DMS 273 treated with DMSO at 0.1 percent for 48 hours (cell line): ENCODE measurements around the gene FGF22.

ENCODE experiments used
- DNase-seq: peaks from one replicate; lab custom pipeline; 2025; lab: John Stamatoyannopoulos, UW

The FGF22 gene

DNA sequence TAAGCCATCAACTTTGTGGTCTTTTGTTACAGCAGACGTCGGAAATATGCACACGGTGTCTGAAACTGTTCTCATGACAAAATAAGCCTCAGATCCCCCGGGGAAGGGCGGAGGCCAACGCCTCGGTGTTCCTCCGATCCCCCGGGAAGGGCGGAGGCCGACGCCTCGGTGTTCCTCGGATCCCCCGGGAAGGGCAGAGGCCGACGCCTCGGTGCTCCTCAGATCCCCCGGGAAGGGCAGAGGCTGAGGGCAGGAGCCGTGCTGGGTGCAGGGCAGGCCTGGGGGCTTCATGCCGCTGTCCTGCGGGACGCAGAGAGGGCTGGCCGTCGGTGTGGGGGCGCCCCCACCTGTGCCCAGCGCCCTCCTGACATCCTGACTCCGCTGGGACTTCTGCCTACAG, 4.7 kb downstream of the FGF22 start:
- DNase-seq: no peak

DNA sequence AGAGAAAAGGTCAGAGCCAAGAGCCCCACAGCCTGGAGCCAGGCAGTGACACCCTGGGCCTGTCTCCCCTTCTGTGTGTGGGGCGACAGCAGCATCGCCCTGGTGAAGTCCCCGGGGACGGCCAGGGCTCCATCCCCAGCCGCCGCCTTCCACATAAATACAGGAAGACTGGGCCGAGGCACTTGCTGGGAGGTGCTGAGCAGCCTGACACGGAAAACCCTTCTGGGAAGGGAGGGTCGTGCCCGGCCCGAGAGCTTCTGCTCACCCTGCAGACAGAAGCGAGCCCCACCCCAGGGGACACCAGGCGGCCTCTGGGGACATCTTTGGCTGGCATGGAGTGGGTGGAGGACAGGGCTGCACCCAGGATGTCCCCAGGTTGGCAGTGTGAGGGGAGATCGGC, 5.1 kb downstream of the FGF22 start:
- no peak for DNase-seq

DNA sequence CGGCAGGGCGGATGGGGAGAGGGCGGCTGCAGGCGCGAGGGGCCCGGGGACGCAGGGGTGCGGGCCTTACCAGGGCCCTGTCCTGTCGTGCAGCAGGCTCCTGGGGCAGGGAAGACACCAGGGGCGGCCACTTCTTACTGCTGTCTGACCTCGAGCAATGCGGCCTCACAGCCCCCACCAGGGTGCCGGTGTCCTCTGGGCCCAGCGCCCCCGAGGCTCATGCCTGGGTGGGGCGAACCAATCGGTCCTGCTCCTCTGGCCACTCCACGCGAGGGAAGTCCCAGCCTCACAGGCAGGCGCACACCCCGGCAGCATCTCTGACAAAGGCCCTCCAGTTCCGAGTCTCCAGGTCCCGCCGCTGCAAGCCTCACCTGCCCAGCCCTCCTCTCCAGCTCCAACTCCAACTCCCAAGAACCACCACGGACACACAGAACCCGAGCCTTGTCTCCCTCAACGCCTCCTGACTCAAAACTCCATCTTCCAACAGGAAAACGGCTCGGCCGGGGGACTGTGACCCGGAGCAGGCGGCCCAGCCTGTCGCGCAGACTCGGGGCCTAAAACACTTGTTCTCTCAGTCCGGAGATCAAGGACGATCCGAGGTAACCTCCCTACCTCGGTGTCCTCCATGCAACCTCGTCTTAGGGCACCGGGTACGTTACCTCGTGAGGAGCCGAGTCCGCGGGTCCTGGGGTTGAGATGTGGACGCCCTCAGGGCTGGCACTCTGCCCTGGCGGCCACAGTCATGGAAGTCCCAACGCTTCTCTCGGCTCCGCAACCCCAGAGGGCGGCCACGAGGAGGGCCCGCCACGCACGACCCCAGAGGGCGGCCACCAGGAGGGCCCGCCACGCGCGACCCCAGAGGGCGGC, 6.5 kb downstream of the FGF22 start:
- no peak for DNase-seq

DNA sequence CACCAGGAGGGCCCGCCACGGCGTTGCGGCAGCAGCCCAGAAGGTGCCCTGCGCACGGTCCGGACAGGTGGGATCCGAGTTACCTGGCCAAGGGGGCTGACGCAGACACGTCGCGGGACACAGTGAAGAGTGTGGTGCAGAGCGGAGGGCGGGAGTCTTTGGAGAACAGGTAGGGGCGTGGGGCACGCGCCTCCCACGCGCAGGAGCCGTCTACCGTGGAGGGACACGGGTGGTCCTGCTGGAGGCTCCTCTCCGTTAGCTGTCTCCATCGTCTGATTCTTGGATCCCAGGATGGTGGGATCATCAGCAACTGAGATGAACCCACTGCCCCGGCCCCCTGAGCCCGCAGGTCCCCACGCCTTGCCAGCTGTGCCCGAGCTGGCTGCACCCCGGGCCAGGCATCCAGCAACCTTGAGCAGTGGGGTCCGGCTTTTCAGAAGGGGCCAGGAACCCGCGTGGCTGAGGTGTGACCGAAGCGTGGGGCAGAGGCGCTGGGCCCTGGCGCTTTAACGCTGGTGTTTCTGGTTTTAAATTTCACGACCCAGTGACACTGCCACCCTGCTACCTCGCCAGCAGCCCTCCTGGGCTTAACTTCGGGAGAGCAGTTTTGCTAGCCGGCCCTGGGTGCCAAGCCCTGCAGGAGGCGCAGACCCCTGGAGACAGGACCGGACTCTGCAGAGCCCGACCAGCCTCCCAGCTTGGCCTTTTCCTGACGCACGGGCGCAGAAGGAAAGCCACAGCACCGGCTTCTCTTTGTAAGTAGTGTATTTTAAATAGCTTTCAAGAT, 7.3 kb downstream of the FGF22 start:
- no peak for DNase-seq

DNA sequence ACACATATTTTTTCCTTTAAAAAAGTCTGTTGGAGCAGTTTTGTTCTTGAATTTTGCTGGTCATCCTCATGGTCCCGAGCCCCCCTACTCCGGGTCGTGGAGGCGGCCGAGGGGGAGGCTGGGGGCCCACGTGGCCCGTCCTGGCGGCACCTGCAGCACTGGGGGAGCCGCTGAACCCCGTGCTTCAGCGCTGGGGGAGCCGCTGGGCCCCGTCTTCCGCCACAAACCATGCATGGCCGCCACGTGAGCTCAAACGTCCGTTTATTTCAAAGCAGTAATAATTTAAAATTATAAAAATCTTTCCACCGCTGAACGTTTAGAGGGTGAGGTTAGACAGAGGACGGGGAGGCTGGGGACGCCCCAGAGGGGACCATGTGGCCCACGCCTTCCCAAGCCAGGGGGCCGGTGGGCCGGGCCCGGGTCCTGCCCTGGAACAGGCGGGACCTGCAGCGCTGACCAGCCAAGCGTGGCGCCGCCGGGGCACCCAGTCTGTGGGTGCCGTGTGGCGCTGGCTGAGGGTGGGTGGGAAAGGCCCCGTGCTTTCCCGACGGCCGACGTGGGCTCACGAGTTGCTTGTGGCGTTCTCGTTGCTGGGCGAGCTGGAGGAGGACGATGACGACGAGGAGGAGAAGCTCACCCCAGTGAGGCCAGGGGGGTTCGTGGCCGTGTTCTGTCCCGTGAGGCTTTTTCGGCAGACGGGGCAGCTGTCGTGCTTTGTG, 8.0 kb downstream of the FGF22 start:
- no peak for DNase-seq

DNA sequence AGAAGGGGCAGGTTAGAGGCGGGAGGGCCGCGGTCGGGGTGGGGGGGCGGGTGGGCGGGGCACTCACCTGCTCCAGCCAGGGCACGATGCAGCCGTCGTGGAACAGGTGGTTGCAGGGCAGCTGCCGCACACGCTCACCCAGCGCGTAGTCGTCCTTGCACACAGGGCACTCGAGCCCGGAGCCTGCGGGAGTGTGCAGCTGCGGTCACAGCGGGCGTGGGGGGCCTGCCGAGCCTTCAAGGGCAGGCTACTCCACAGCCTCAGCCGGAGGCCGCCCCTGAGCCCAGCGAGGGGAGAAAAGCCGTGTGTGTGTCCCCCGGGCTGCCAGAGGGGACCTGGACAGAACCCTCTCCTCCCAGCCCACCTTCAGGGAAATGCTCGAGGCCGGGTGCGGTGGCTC, 8.6 kb downstream of the FGF22 start:
- no peak for DNase-seq

DNA sequence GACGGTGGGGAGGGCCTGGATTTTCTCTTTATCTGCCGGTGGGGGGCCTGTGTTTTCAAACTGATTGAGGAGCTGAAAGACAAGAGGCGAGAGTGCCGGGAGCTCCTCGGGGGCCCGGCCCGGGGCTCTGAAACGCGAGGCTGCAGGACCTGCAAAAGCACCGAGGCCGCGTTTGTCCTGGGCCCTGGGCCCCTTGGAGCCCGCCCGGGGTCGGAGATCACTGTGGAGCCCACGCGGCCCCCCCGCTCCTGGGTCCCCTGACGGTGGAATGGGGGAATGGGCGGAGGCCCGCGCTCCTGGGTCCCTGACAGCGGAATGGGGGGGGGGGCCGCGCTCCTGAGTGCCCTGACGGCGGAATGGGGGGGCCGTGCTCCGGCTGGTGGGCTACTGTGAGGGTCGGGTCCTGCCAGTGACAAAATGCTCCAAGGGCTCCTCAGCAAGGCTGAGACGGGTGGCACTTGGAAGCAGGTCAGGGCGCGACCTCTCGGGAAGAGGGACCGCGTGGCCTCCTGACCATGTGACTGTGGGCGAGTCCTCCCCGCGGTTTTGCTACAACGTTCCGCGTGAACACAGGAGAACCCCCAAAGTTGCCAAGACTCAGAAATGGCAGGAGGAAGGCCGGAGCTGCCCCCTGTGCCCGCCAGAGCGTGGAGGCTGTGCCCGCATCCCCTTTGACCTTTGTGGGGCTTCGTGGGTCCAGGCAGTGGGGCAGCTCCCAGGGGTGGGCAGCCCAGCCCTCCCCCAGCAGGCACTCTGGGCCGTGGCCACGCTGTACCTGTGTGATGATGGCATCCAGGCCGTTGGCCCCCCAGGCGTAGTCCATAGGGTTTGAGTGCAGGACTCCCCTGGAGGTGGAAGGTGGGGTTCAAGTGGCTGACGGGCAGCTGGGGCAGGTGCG, 9.5 kb downstream of the FGF22 start:
- no peak for DNase-seq

DNA sequence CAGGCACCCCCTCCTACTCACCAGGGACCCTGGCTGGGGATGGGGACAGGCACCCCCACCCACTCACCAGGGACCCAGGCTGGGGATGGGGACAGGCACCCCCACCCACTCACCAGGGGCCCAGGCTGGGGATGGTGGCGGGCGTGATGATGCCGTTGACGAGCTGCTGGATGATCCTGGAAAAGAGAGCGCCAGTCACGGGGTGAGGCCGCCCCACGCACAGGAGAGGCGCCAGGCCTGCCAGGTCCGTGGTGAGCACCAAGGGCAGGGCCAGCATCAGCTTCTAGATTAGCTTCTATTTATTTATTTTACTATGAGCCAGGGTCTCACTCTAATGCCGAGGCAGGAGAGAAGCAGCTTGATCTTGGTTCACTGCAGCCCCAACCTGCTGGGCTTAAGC, 10.4 kb downstream of the FGF22 start:
- no peak for DNase-seq

DNA sequence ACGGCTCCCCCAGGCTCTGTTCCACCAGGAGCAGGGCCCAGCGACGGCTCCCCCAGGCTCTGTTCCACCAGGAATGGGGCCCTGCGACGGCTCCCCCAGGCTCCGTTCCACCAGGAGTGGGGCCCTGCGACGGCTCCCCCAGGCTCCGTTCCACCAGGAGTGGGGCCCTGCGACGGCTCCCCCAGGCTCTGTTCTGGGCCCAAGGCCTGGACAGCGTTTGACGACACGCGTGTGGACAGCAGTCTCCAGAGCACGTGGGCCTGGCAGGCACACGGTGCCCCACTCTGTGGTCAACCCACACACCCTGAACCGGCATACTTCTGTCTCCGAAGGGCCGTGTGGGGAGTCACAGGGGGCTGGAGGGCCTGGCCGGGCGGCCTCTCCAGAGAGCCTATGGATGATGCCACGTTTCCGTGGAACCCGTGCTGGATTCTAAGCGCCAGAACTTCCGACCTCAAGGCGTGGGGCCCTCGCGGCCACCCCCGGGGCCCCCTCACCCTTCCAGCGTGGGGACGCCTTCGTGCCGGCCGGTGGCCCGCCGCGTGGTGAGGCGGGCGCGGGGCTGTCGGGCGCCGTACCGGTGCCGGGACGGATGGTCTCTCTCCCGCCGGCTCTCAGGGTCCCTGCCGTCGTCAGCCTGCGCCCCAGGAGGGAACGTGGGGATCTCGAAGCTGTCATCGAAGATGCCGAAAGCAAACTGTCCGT, 11.6 kb downstream of the FGF22 start:
- no peak for DNase-seq

DNA sequence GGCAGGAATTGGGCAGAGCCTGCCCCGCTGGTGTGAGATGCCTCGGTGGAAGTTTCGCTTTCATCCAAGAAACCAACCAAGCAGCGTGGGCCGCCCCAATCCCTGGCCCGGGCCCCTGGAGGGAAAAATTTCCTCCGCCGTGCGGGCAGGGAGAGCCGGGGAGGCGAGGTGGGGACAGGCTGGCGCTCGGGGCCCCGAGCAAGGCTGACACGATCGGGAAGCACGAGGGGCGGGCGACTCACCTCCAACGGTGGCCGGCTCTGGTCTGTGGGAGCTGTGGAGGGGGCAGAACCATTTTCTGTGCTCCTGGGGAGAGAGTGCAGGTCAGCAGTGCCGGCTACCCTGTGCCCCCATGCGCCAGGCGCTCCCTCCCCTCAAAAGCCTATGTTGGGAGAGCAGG, 12.3 kb downstream of the FGF22 start:
- DNase-seq: no peak

DNA sequence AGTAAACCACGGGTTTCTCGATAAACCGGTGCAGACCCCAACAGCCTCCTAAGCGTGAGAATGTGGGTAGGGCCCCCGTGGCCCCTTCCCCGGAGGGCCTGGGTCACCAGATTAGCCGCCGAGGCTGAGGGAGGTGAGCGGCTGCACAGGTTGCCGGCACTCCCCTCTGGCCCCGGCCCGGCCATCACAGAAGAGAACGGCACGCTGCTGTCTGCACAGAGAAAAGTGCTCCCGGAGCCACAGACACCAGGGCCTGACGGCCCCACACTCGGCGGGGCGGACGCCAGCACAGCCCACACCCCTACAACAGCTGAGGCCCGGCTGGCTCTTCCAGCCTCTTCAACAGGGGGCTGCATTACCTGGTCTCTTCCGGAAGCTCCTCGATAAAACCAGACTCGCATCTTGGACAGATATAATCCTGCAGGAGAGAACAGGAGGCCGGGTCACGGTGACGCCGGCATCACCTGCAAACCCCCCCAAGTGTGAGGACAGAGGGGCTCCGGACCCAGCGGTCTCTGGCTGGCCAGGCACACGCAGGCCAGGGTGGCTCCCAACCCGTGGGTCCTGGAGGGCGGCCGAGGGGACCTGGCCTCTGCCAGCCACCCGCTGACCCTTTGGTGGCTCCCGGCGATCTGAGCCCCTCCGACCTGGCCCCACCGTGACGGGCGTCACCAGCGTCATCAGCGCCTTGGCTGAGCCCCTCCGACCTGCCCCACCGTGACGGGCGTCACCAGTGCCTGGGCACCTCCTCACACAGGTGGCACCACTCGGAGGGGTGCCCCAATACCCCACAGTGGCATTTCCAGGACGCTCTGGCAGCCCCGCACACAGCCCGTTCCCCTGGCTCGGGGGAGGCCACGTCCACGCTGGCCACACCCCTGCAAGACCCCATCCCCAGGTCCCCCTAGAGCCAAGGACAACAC, 13.0 kb downstream of the FGF22 start:
- no peak for DNase-seq

DNA sequence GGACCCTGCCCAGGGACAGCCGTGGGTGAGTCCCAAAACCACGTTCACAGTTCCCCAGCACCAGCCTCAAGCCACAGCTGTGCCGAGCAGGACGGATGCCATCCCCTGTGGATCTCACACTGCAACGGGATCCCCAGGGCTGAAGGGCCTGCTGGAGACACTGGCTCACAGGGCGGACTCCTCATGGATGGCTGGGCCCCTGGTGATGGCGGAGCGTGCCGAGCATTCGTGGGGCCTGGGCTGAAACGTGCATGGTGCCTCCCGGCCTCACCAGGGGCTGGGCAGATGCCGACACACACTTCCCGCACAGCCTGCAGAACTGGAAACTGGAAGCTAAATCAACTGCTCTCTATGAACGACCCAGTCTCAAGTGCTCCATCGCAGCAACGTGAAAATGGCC, 13.7 kb downstream of the FGF22 start:
- no peak for DNase-seq

DNA sequence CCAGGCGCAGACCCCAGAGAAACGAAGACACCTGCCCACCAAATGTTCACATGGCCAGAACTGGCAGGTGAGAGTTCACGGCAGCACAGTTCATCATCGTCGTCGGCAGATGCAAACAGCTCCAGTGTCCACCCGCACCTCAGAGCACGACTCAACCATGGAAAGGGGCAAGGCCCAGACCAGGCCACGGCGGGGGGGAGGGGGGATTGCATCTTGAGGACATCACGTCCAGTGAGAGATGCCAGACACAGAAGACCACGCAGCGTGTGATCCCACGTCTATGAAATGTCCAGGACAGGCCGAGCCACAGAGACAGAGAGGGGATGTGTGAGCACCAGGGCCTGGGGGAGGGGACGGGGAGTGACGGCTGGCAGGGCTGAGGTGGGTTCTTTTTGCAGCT, 16.0 kb downstream of the FGF22 start:
- no peak for DNase-seq

DNA sequence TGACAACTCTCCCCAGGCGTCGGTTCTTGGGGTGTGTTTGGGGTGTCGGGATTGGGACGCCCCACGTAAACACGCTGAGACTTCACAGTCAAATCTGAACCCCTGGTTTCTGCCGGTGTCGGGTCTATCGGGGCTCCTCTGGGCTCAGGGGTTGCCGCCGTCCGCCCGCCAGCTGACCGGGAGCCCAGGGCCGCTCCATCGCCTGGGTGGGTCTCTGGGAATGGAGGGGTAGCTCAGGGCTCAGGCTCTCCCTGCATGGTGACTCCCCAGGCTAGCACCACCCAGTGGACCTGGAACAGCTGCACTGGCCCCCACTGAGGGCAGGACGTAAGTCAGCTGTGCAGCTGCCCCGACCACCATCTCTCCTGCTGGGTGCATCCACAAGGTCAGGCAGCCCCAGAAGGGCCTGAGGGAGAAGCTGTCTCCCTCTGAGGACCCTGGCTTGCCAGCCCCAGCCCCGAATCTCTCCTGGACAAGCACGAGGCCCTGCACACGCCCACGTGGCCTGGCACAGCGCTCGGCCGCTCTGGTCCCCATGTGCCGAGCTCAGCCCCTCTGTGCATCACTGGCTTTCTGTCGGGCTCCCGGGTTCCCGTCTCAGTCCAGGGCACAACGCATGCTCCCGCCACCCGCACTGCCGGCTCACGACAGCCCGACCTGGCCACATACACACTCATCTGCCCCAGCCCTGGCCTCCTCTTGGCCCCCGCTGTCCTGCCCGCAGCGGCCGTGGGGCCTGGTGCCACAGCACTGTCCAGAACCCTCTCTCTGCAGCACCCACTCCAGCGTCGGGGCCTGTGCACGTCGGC, 17.3 kb downstream of the FGF22 start:
- no peak for DNase-seq

DNA sequence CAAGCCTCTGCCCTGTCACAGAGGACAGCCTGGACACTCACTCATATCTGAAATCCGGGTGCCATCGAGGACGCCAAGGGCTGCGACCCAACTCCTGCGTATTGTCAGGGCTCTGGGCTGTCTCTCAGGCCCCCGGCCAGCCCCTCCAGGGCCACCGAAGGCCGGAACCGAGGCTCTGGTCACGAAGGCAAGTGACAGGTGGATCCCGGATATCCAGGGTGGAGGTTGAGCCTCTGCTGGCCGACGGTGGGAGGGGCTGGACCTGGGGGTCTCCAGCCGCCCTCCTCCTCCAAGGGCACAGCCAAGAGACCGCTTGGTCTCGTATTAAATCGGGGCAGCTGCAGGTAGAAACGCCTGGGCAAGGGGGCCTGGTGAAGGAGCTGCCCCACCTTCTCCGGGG, 17.9 kb downstream of the FGF22 start:
- no peak for DNase-seq

DNA sequence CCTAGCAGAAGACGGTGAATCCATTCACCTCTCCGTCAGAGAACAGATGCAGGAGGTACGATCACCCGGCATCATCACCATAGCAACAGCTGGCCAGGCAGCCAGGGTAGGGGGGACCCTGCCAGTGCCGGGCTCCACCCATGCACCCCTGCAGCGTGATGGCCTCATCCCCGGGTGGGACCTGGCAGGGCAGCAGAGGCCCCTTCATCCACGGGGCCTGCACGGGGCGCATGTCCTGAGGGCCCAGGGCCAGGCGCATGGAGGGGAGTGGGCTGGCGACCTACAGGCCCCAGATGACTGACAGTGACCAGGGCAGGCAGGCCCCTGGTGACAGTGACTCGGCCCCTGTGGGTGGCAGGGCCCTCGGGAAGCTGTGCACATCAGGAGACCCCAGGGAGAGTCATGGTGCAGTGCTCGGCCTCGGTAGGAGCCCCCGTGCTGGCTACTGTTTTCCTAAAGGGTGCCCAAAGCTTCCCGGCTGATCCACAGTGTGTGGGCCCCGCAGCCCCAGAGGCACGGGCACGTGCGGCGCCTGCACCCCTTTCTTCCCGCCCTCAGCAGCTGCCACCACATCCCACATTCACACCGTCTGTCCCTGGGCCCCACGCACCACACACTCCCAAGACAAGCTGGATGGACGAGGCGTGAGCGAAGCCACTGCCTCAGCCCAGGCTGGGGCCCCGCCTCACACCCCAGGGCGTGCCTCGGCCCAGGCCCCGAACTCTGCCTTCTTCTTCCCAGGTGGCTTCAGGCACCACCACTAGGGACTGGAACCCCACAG, 18.6 kb downstream of the FGF22 start:
- no peak for DNase-seq

DNA sequence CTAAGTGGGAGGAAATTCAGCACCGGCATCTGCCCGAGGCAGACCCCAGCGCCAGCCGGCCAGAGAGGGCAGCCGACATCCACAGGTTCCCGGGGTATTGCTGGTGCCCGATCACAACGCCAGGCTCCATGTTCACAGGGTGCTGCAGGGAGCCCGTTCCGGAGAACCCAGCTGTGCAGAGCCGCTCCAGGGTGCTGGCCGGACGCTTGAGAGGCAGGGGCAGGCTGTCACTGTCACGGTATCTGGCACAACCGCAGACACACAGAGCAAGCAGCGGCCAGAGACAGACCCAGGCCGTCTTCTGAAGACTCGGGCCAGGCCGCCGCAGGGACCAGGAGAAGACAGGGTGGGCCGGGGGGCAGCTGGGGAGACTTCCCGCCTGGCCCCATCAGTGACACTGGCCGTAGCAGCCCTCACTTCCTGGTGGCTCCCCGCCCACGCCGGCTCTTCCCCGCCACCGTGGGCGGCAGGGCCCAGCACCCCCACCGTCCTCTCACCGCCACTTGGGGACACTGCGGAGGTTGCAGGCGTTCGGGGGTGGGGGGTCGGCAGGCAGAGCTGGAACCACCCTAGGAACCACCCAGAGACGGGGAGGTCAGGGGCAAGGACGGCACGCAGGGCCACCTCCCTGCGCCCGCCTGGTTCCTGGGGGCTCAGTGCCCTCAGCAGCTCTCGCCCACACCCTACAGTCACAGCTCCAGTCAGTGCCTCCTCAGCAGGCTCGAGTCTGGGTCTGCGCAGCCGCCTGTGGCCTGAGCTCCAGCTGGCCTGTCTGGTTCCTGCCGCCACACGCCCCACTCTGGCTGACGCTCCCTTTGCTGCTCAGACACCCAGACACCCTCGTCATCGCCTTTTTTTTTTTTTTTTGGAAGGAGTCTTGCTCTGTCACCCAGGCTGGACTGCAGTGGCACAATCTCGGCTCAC, 19.5 kb downstream of the FGF22 start:
- no peak for DNase-seq
